ENCODE measurements around the gene KLLN.
"Not testable (repeated sequence)": the region's sequence is repeated elsewhere in the genome, so short reads cannot be mapped to it uniquely, and the experiment has no call there.

KLLN gene

GRCh38 chr10:87865241-87865881, 2.0 kb upstream of the KLLN start:
- no peak for DNase-seq

- no peak for DNase-seq
Measured at GRCh38 chr10:87864496-87865059, 1.2 kb upstream of the KLLN start.

GRCh38 chr10:87863951-87864495, 690 bp upstream of the KLLN start:
- DNase-seq, result not testable (repeated sequence)

- DNase-seq, result no peak
Measured at GRCh38 chr10:87862679-87863052, 667 bp downstream of the KLLN start.

- DNase-seq, result no peak
Measured at GRCh38 chr10:87861953-87862678, 1.2 kb downstream of the KLLN start.

GRCh38 chr10:87861566-87861952, 1.8 kb downstream of the KLLN start:
- no peak for DNase-seq

- no peak for DNase-seq
Measured at GRCh38 chr10:87860816-87861403, 2.4 kb downstream of the KLLN start.

- peak; percentile 35 for DNase-seq
Measured at GRCh38 chr10:87860156-87860795, 3.1 kb downstream of the KLLN start.

- DNase-seq, result not testable (repeated sequence)
Measured at GRCh38 chr10:87855665-87856064, 7.7 kb downstream of the KLLN start.

- not testable (repeated sequence) for DNase-seq
Measured at GRCh38 chr10:87855247-87855646, 8.1 kb downstream of the KLLN start.

GRCh38 chr10:87852089-87852488, 11.2 kb downstream of the KLLN start:
- DNase-seq, result no peak

GRCh38 chr10:87850742-87851205, 12.6 kb downstream of the KLLN start:
- no peak for DNase-seq

- DNase-seq, result no peak
Measured at GRCh38 chr10:87849001-87849400, 14.3 kb downstream of the KLLN start.

GRCh38 chr10:87847550-87847949, 15.8 kb downstream of the KLLN start:
- DNase-seq, result no peak

GRCh38 chr10:87846711-87847110, 16.6 kb downstream of the KLLN start:
- not testable (repeated sequence) for DNase-seq

- no peak for DNase-seq
Measured at GRCh38 chr10:87846023-87846422, 17.3 kb downstream of the KLLN start.

GRCh38 chr10:87845624-87845998, 17.7 kb downstream of the KLLN start:
- no peak for DNase-seq

- no peak for DNase-seq
Measured at GRCh38 chr10:87844837-87845623, 18.3 kb downstream of the KLLN start.

- DNase-seq, result no peak
Measured at GRCh38 chr10:87843714-87844113, 19.6 kb downstream of the KLLN start.

- no peak for DNase-seq
Measured at GRCh38 chr10:87842776-87843497, 20.4 kb downstream of the KLLN start.

GRCh38 chr10:87842220-87842641, 21.1 kb downstream of the KLLN start:
- DNase-seq, result no peak

- no peak for DNase-seq
Measured at GRCh38 chr10:87841186-87841585, 22.1 kb downstream of the KLLN start.
